Ovary (tissue), 9 donors: Measurements from ENCODE around the gene SIPA1L3. TPM values are rescaled to one million over a fixed set of nuclear protein-coding genes. Genes with fewer than 3 reads are reported as not detected.

Source experiments
- DNase-seq, 5 donors: peaks; one replicate each; pipeline ENCODE4 v3.0.0-alpha.2; 2019 to 2020
- H3K27ac ChIP-seq, 2 donors: fragments of 200-600 bp; one replicate each; pipeline versions ENCODE4 v1.5.1 to v1.8.0; 2019 to 2022
- H3K27me3 ChIP-seq: fragments of 200-600 bp; one replicate; pipeline ENCODE4 v1.8.0; 2022
- H3K36me3 ChIP-seq: fragments of 200-600 bp; sonication (generic); one replicate; pipeline ENCODE4 v1.5.1; 2019
- H3K4me1 ChIP-seq: one replicate; pipeline ENCODE4 v1.8.1; 2013; ENCODE audit warnings: mild to moderate bottlenecking, moderate library complexity; ENCODE audit not compliant: insufficient read depth
- H3K4me3 ChIP-seq: fragments of 200-600 bp; sonication (generic); one replicate; pipeline ENCODE4 v1.5.1; 2017
- H3K9me3 ChIP-seq, 2 donors: fragments of 200-600 bp in 1 of 2; sonication (generic) in 1 of 2; one replicate each; pipeline versions ENCODE4 v1.5.1 to v1.8.1; 2013 to 2019; ENCODE audit warnings: mild to moderate bottlenecking in 1 of 2, moderate library complexity in 1 of 2
- EP300 ChIP-seq: sonication (generic); formaldehyde crosslinking; IDR thresholded peaks from one replicate; pipeline ENCODE4 v1.6.1; 2017; ENCODE audit warnings: antibody characterized with exemption
- POLR2A ChIP-seq: fragments of 450-650 bp; IDR thresholded peaks from one replicate; pipeline ENCODE4 v1.6.1; 2017; ENCODE audit warnings: antibody characterized with exemption, mild to moderate bottlenecking, moderate library complexity
- WGBS, 3 donors: extraction: QIAGEN DNeasy Blood & Tissue Kit in 1 of 3; methylation state at CpG; one replicate each; pipeline versions ENCODE4 v1.1.5 to v1.1.7; 2013 to 2017; 5-methylcytosine and 5-hydroxymethylcytosine counted together
- intact Hi-C, 4 donors: fragments of 100-400 bp; cut with DNase I; formaldehyde crosslinking; loops; one replicate each; pipeline versions ENCODE4 v1.11.0 to v1.15.1; 2022 to 2023
- polyA plus RNA-seq, 2 donors: library from polyadenylated mRNA; stranded (reverse); fragments of 200-250 nt in 1 of 2; fragments of 350-450 nt in 1 of 2; fragmentation: Illumina TruSeq in 1 of 2; extraction: RNeasy Lipid Tissue Mini Kit (QIAGEN cat#74804) in 1 of 2; gene quantifications; one replicate each; pipeline ENCODE4 v1.2.3, GENCODE V29; 2013 to 2014
- total RNA-seq, 7 donors: library from RNA; depleted of rRNA in 2 of 7; stranded (reverse); fragments of >200 nt in 2 of 7; fragmentation: NEBNext Ultra II Directional in 3 of 7; extraction: Animal tissue kit (Norgen Biotek cat#: 25700) in 3 of 7; gene quantifications; one replicate each; pipeline versions ENCODE4 v1.1.0 to v1.2.4, GENCODE V29; 2016 to 2023
- TF ChIP-seq, protein P1 (sequence below), 3 donors: fragments of 450-650 bp in 2 of 3; fragments of 200-600 bp in 1 of 3; IDR thresholded peaks; one replicate each; pipeline versions ENCODE4 v1.5.1 to v1.8.0; 2016 to 2022; ENCODE audit warnings: antibody characterized with exemption in 3 of 3, mild to moderate bottlenecking in 1 of 3
- donor health status: DM: no; HTN: no; CAD: no; lungs with moderate emphysema.
- donor health status: DM: no; HTN: no; CAD: no.
- donor health status: Bipolar disorder and iron deficiency.
- donor health status: DM: yes; HTN: yes; CAD: no.
- donor health status: DM: no; HTN: no; CAD: no.
- donor health status: DM: yes; HTN: yes; CAD: no.

The SIPA1L3 gene
- total and polyA plus RNA-seq, 9 donors = 4.5 to 27.9 (median 18.2) TPM

DNA sequence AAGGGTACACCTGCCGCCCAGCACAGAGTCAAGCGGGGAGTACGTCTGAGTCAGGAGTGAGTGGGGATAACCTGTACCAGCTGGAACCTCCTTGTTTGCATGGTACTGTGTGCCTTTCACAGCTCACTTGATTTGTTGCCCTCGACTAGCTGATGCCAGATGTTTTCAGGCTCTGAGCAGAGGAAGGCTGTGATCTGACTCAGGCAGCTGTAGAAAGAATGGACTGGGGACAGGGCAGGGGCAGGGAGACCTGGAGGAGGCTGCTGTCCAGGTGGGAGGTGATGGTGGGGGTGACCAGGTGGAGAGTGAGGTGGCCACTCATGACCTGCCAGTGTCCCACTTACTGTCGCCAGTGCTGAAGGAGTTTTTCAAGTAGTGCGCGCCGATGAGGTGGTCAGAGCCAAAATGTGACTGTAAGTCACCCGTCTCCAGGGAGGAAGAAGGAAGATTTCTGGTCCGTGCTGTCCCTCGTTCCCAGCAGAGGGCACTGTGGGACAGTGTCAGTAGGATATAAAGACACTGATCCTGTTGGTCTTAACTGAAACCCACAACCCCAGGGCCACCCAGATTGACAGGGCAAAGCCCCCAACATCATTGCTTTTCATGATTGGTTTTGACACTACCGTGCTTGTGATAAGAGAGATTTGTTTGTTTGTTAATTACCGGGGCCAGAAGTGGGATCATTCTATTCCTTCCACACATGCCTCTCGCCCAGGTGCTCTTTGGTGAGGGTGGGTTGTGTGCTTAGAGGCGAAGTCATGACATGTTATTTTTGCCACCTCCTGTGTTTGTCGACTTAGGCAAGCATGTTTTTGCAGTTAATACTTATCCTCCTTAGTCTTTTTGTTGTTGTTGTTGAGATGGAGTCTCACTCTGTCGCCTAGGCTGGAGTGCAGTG is 188.7 kb downstream of the SIPA1L3 start:
- no peak for TF ChIP-seq EP300
- TF ChIP-seq, protein P1, sequence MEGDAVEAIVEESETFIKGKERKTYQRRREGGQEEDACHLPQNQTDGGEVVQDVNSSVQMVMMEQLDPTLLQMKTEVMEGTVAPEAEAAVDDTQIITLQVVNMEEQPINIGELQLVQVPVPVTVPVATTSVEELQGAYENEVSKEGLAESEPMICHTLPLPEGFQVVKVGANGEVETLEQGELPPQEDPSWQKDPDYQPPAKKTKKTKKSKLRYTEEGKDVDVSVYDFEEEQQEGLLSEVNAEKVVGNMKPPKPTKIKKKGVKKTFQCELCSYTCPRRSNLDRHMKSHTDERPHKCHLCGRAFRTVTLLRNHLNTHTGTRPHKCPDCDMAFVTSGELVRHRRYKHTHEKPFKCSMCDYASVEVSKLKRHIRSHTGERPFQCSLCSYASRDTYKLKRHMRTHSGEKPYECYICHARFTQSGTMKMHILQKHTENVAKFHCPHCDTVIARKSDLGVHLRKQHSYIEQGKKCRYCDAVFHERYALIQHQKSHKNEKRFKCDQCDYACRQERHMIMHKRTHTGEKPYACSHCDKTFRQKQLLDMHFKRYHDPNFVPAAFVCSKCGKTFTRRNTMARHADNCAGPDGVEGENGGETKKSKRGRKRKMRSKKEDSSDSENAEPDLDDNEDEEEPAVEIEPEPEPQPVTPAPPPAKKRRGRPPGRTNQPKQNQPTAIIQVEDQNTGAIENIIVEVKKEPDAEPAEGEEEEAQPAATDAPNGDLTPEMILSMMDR (IDR thresholded peaks at IDR 0.05) = no peak
- no peak for TF ChIP-seq POLR2A
- H3K36me3 ChIP-seq = no peaks in the 10 kb centered on the region
- H3K27ac ChIP-seq = no peak overlapping the region
- H3K27me3 ChIP-seq = no peaks in the 10 kb centered on the region
- H3K9me3 ChIP-seq = no peaks in the 10 kb centered on the region
- intact Hi-C loops = loop anchor here in 1 of 4 donors (10.0 kb wide), 1 partner anchor 201 kb away; no protein-coding TSS in a partner anchor
- DNase-seq = peak; percentile 42 to 66 (median 53)
- 42 to 50% (median 45%) methylated on average over 17 of the region's 17 CpGs for WGBS, 3 donors
- H3K4me1 ChIP-seq = no peaks in the 10 kb centered on the region
- no peak overlapping the region for H3K4me3 ChIP-seq

DNA sequence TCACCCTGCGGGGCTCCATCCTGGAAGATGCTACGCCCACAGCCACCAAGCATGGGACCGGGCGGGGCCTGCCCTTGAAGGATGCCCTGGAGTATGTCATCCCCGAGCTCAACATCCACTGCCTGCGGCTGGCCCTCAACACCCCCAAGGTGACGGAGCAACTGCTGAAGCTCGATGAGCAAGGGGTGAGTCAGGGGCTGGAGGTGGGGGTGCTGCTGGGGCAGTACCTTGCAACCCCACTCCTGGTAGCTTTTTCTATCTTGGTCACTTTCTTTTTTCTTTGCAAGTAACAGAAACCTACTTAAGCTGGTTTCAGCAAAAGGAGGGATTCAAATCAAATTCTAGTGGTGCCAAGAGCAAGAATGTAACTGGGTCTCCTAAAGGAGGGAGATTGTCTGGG is 193.0 kb downstream of the SIPA1L3 start:
- H3K27ac ChIP-seq = no peak overlapping the region
- DNase-seq = no peak
- H3K9me3 ChIP-seq = no peaks in the 10 kb centered on the region
- intact Hi-C loops = loop anchor here in 1 of 4 donors (10.0 kb wide), 1 partner anchor 205 kb away; no protein-coding TSS in a partner anchor
- TF ChIP-seq, protein P1 (IDR thresholded peaks at IDR 0.05) = no peak
- no peak for TF ChIP-seq EP300
- WGBS, 3 donors = 97 to 98% (median 97%) methylated on average over 8 of the region's 8 CpGs
- H3K27me3 ChIP-seq = no peaks in the 10 kb centered on the region
- no peaks in the 10 kb centered on the region for H3K4me1 ChIP-seq
- no peak overlapping the region for H3K4me3 ChIP-seq
- H3K36me3 ChIP-seq = no peaks in the 10 kb centered on the region

DNA sequence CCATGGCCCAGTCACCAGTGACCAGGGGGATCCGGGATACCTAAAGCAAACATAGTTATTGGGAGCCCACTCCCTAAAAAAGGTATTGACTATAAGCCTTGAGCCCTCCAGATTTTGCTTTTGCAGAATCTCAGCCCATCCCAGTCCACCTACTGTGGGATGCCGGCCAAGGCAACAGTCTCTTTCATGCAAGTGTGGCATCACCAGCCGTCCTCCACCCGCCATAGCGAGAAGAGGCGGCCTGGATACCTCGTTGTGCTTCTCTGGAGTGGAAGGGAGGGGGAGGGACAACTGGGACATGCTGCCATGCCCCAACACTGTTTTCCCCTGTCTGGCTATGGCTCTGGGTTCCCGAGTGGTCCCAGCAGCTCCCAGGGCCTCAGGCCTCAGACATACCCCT is 193.6 kb downstream of the SIPA1L3 start:
- Histone ChIP-seq H3K36me3 (no peaks in the 10 kb centered on the region), H3K27ac (no peak overlapping the region), H3K4me1 (no peaks in the 10 kb centered on the region), H3K4me3 (no peak overlapping the region), H3K9me3 (no peaks in the 10 kb centered on the region), H3K27me3 (no peaks in the 10 kb centered on the region)
- intact Hi-C loops = no loop called here
- no peak for DNase-seq
- TF ChIP-seq, protein P1 (IDR thresholded peaks at IDR 0.05) = no peak
- TF ChIP-seq EP300 (no peak), POLR2A (no peak)
- WGBS, 3 donors = 94 to 97% (median 96%) methylated on average over 8 of the region's 8 CpGs

DNA sequence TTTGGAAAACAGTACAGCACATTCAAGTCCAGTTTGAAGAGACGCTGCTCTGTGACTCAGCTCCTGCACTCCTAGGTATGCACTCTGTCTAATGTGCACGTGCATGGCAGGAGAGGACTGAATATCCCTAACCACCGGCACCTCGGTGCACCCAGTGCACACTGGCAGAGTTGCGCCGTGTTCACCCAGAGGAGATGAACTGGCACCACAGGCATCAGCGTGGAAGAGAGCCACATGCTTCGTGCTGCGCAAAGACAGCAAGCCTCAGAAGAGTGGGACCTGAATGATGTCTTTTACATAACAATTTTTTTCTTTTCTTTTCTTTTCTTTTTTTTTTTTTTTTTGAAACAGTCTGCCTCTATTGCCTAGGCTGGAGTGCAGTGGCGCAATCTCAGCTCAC is 194.7 kb downstream of the SIPA1L3 start:
- DNase-seq = no peak
- H3K4me3 ChIP-seq = no peak overlapping the region
- no peaks in the 10 kb centered on the region for H3K4me1 ChIP-seq
- TF ChIP-seq EP300 (no peak), POLR2A (no peak)
- TF ChIP-seq, protein P1 (IDR thresholded peaks at IDR 0.05) = no peak
- no peaks in the 10 kb centered on the region for H3K27me3 ChIP-seq
- no peaks in the 10 kb centered on the region for H3K9me3 ChIP-seq
- H3K27ac ChIP-seq = no peak overlapping the region
- intact Hi-C loops = no loop called here
- WGBS, 3 donors = 94 to 96% (median 95%) methylated on average over 10 of the region's 10 CpGs
- no peaks in the 10 kb centered on the region for H3K36me3 ChIP-seq
